ENCODE results near the gene CHD6.

Gene CHD6

DNA sequence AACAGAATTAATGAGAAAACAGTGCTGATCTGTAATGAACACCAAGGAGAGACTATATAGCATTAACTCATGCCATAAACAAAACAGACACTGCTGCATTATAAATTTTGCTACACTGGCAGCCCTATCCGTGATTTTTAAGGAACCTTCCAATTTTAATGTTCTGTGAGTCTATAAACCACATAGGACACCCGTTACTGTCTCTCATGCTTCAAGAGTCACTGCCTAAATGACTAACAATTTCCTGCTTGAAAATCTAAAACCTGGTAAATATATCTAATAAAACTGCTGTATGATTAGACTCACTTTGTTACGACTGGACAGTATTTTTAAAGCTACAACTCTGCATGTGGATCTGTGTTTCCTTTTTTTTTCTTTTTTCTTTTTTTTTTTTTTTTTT lies 8.7 kb downstream of the CHD6 start:
- TF ChIP-seq PAX5 (IDR thresholded peaks at IDR 0.05; ENCODE audit: insufficient read depth, low read length, severe bottlenecking) (no peak), POLR2AphosphoS5 (IDR thresholded peaks at IDR 0.05; ENCODE audit: low read depth, low read length) (no peak), POU2F2 (IDR thresholded peaks at IDR 0.05; ENCODE audit: low read depth, low read length) (no peak), POLR2A (IDR thresholded peaks at IDR 0.05; ENCODE audit: low read depth, low read length) (no peak), SPI1 (IDR thresholded peaks at IDR 0.05; ENCODE audit: low read depth, low read length) (no peak), TAF1 (IDR thresholded peaks at IDR 0.05; ENCODE audit: low read depth, low read length) (no peak)
- no peak for FAIRE-seq
- no peak for DNase-seq (ENCODE audit: insufficient read length, low spot score)

DNA sequence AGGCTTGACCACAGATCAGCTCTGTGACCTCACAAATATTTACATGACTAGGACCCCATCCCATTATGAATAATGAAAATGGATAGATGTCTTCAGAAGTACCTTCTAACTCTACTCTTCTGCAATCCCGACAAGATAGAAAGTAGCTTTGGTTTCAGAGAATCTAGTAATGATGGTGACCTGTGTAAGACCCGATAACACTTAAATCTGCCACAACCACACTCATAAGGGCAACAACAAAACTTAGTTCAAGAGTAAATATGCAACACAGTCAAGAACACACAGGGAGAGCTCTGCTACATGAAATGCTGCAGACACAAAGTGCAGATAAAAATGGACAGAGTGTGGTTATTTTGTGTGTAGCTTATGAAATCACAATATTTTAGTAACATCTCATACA lies 9.6 kb downstream of the CHD6 start:
- FAIRE-seq, result no peak
- no peak for DNase-seq (ENCODE audit: insufficient read length, low spot score)
- TF ChIP-seq POU2F2 (IDR thresholded peaks at IDR 0.05; ENCODE audit: low read depth, low read length), result no peak
- TF ChIP-seq PAX5 (IDR thresholded peaks at IDR 0.05; ENCODE audit: insufficient read depth, low read length, severe bottlenecking), result no peak
- no peak for TF ChIP-seq SPI1 (IDR thresholded peaks at IDR 0.05; ENCODE audit: low read depth, low read length)
- TF ChIP-seq POLR2A (IDR thresholded peaks at IDR 0.05; ENCODE audit: low read depth, low read length), result no peak
- TF ChIP-seq TAF1 (IDR thresholded peaks at IDR 0.05; ENCODE audit: low read depth, low read length), result no peak
- TF ChIP-seq POLR2AphosphoS5 (IDR thresholded peaks at IDR 0.05; ENCODE audit: low read depth, low read length), result no peak

DNA sequence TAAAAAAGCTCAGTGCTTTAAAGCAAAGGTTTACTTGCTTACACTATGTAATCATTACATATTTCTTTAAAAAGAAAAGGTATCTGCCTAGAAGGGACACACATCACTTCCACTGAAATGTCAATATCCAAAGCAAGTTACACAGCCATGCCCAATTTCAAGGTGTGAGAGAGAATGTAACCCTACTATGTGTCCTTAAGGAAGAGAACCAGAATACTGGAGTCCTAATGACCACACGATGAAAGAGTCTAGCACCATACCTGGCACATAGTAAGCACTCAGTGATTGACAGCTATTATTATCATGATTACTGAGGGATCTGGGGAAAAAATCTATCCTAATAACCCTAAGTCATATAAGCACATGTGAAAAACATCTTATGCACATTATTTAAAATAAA lies 10.4 kb downstream of the CHD6 start:
- TF ChIP-seq POU2F2 (IDR thresholded peaks at IDR 0.05; ENCODE audit: low read depth, low read length), result no peak
- TF ChIP-seq PAX5 (IDR thresholded peaks at IDR 0.05; ENCODE audit: insufficient read depth, low read length, severe bottlenecking), result no peak
- no peak for TF ChIP-seq TAF1 (IDR thresholded peaks at IDR 0.05; ENCODE audit: low read depth, low read length)
- no peak for TF ChIP-seq SPI1 (IDR thresholded peaks at IDR 0.05; ENCODE audit: low read depth, low read length)
- no peak for TF ChIP-seq POLR2AphosphoS5 (IDR thresholded peaks at IDR 0.05; ENCODE audit: low read depth, low read length)
- FAIRE-seq (no peak), DNase-seq (ENCODE audit: insufficient read length, low spot score) (no peak)

DNA sequence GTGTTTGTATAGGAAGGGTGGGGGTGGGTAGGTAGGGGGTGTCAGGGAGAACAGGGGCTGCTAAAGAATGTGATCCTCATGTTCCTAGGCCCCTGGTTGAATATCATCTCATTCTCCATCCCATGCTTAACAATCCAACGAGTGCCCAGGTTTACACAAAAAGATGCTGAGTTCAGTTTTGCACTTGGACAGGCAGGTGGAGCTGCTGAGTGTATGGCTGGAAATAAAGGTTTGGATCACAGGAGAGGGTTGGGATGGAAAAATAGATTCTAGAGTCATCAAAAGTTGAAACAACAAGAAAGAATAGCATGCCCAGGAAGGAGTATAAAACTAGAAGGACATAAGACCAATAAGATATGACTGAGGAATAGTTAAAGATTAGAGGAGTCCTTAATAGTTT lies 14.2 kb downstream of the CHD6 start:
- TF ChIP-seq POLR2A (IDR thresholded peaks at IDR 0.05; ENCODE audit: low read depth, low read length), result no peak
- no peak for TF ChIP-seq POU2F2 (IDR thresholded peaks at IDR 0.05; ENCODE audit: low read depth, low read length)
- TF ChIP-seq PAX5 (IDR thresholded peaks at IDR 0.05; ENCODE audit: insufficient read depth, low read length, severe bottlenecking), result no peak
- TF ChIP-seq SPI1 (IDR thresholded peaks at IDR 0.05; ENCODE audit: low read depth, low read length), result no peak
- no peak for TF ChIP-seq TAF1 (IDR thresholded peaks at IDR 0.05; ENCODE audit: low read depth, low read length)
- no peak for TF ChIP-seq POLR2AphosphoS5 (IDR thresholded peaks at IDR 0.05; ENCODE audit: low read depth, low read length)
- FAIRE-seq, result no peak
- DNase-seq (ENCODE audit: insufficient read length, low spot score), result no peak

DNA sequence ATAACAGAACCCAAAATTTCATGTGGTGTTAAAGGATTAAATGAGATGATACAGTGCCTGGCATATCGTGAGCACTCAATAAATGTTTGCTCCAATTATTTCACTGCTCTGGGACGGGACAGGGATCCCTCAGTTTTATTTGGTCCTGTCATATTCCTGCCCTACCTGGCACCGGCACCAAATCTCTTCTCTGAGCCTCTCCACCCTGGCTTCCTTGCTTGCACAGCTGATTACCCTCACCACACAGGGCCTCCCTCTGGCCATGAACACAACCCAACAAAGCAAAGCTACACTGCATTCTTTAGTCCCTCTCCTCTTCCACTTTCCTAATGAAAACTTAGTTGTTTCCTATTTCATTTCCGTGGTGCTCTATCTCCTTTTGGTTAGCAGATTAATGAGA lies 16.4 kb downstream of the CHD6 start:
- DNase-seq (ENCODE audit: insufficient read length, low spot score) (no peak), FAIRE-seq (no peak)
- TF ChIP-seq TAF1 (IDR thresholded peaks at IDR 0.05; ENCODE audit: low read depth, low read length), result no peak
- no peak for TF ChIP-seq SPI1 (IDR thresholded peaks at IDR 0.05; ENCODE audit: low read depth, low read length)
- no peak for TF ChIP-seq POLR2A (IDR thresholded peaks at IDR 0.05; ENCODE audit: low read depth, low read length)
- TF ChIP-seq PAX5 (IDR thresholded peaks at IDR 0.05; ENCODE audit: insufficient read depth, low read length, severe bottlenecking), result no peak
- no peak for TF ChIP-seq POLR2AphosphoS5 (IDR thresholded peaks at IDR 0.05; ENCODE audit: low read depth, low read length)
- TF ChIP-seq POU2F2 (IDR thresholded peaks at IDR 0.05; ENCODE audit: low read depth, low read length), result no peak

DNA sequence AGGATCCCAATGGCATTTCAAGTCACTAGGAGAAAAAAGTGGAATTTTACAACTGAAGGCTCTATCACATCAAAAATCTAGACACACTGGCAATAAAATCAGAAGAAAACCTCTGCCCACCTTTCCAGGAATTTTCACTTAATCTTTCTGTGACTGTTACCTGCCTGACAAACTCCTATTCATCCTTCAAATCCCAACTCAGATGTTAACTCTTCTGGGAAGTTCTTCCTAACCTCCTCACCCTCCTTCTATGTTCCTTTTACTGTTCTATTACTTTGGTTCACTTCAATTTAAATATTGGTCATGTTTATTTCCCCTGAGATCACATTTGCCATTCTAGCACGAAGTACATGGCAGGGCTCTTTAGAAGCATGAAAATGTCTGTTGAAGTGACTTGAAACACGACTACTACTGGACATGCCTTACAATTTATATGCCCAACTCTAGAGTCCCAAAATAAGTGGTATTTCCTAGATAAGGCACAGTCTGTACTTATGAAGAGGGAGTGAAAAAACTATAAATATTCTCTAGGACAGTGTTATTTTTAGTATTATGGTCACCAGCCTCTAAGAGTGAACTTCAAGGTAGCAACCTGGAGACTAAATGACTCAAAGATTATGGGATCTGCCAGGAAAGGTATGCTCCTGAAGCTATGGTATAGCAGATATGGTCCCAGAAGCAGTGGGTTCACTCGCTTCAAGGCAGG lies 17.1 kb downstream of the CHD6 start:
- FAIRE-seq (no peak), DNase-seq (ENCODE audit: insufficient read length, low spot score) (no peak)
- TF ChIP-seq POU2F2 (IDR thresholded peaks at IDR 0.05; ENCODE audit: low read depth, low read length), result no peak
- TF ChIP-seq SPI1 (IDR thresholded peaks at IDR 0.05; ENCODE audit: low read depth, low read length), result no peak
- TF ChIP-seq PAX5 (IDR thresholded peaks at IDR 0.05; ENCODE audit: insufficient read depth, low read length, severe bottlenecking), result no peak
- TF ChIP-seq POLR2AphosphoS5 (IDR thresholded peaks at IDR 0.05; ENCODE audit: low read depth, low read length), result no peak
- no peak for TF ChIP-seq TAF1 (IDR thresholded peaks at IDR 0.05; ENCODE audit: low read depth, low read length)
- TF ChIP-seq POLR2A (IDR thresholded peaks at IDR 0.05; ENCODE audit: low read depth, low read length), result no peak

DNA sequence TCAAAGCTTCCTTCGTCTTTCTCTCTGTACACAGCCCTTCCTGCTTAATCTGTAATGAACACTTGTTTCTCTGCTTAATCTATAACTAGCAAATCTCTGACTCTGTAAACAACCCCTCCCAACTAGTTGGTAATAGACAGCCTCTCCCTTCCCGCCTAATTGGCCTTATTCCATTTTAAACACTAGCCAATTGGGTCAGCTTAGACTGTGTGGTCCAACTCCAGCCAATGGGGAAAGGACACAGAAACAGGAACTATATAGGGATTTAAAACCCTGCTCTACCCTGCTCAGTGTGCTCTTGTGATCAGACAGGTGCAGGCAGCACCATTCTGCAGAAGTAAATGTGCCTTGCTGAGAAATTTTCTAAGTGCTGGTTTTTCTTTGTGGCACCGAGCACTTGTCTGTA lies 18.5 kb downstream of the CHD6 start:
- no peak for TF ChIP-seq POLR2AphosphoS5 (IDR thresholded peaks at IDR 0.05; ENCODE audit: low read depth, low read length)
- no peak for TF ChIP-seq SPI1 (IDR thresholded peaks at IDR 0.05; ENCODE audit: low read depth, low read length)
- TF ChIP-seq TAF1 (IDR thresholded peaks at IDR 0.05; ENCODE audit: low read depth, low read length), result no peak
- no peak for TF ChIP-seq POU2F2 (IDR thresholded peaks at IDR 0.05; ENCODE audit: low read depth, low read length)
- TF ChIP-seq PAX5 (IDR thresholded peaks at IDR 0.05; ENCODE audit: insufficient read depth, low read length, severe bottlenecking), result no peak
- no peak for TF ChIP-seq POLR2A (IDR thresholded peaks at IDR 0.05; ENCODE audit: low read depth, low read length)
- no peak for DNase-seq (ENCODE audit: insufficient read length, low spot score)
- no peak for FAIRE-seq

DNA sequence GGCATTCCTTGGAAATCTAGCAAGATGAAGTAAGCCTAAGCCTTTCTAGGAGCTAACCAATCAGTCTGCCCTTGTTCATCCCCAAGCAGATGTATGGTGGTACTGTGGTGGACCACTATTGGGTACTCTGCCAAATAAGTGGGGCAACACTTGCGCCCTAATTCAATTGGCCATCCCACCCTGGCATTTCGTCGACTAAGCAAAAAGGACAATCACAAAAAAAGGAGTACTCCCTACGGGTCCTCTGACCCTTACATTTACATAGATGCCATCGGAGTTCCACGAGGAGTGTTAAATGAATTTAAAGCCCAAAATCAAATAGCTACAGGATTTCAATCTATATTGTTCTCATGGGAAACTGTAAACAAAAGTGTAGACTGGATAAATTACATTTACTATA lies 19.5 kb downstream of the CHD6 start:
- DNase-seq (ENCODE audit: insufficient read length, low spot score) (no peak), FAIRE-seq (no peak)
- TF ChIP-seq TAF1 (IDR thresholded peaks at IDR 0.05; ENCODE audit: low read depth, low read length) (no peak), POU2F2 (IDR thresholded peaks at IDR 0.05; ENCODE audit: low read depth, low read length) (no peak)

DNA sequence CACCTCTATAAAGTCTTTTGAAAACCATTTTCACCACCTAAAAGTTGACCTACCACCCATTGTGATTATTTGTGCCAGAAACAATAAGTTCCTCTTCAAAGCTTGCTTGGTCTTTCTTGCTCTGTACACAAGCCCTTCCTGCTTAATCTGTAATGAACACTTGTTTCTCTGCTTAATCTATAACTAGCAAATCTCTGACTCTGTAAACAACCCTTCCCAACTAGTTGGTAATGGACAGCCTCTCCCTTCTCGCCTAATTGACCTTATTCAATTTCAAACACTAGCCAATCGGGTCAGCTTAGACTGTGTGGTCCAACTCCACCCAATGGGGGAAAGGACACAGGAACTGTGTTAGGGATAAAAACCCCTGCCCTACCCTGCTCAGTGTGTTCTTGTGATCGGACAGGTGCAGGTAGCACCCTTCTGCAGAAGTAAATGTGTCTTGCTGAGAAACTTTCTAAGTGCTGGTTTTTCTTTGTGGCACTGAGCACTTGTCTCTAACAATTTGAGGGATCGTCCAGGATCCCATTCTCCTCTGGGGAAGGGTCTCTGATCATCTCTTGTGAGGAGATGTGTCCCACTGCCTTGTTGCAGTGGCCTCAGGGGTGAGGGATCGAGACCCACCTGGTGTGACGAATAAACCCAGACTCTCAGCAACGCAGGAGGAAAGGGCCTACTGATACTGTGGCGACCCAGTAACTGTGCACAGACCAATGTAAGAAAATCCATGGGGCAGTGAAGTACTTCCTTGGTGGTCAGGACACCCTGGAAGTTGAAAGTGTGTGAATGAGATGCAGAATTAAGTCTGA lies 23.5 kb downstream of the CHD6 start:
- no peak for FAIRE-seq
- TF ChIP-seq SPI1 (IDR thresholded peaks at IDR 0.05; ENCODE audit: low read depth, low read length) (no peak), TAF1 (IDR thresholded peaks at IDR 0.05; ENCODE audit: low read depth, low read length) (no peak), POLR2A (IDR thresholded peaks at IDR 0.05; ENCODE audit: low read depth, low read length) (no peak), PAX5 (IDR thresholded peaks at IDR 0.05; ENCODE audit: insufficient read depth, low read length, severe bottlenecking) (no peak), POLR2AphosphoS5 (IDR thresholded peaks at IDR 0.05; ENCODE audit: low read depth, low read length) (no peak), POU2F2 (IDR thresholded peaks at IDR 0.05; ENCODE audit: low read depth, low read length) (no peak)
- no peak for DNase-seq (ENCODE audit: insufficient read length, low spot score)

Measured in GM12891 (cell line).